HepG2 (cell line): ENCODE data around the gene MRPL38. TPM values are rescaled to one million over a fixed set of nuclear protein-coding genes. Genes with fewer than 3 reads are reported as not detected.

Experiments
- ADNP ChIP-seq: sonication (generic); formaldehyde crosslinking; IDR thresholded peaks from 2 replicates; pipeline ENCODE4 v1.4.0; 2020; ENCODE audit warnings: missing genetic modification reagents
- EHMT2 ChIP-seq: fragments of 200-600 bp; sonication (generic); IDR thresholded peaks from 2 replicates; pipeline ENCODE4 v1.7.0; 2017; ENCODE audit warnings: antibody characterized with exemption, low read depth, low read length, borderline replicate concordance
- ETV6 ChIP-seq: sonication (generic); formaldehyde crosslinking; conservative IDR thresholded peaks from 2 replicates; pipeline ENCODE4 v1.4.0; 2020; ENCODE audit warnings: missing genetic modification reagents
- HIC2 ChIP-seq: sonication (generic); formaldehyde crosslinking; IDR thresholded peaks from 2 replicates; pipeline ENCODE4 v1.9.0; 2022; ENCODE audit warnings: low read depth, missing genetic modification reagents
- KAT7 ChIP-seq: IDR thresholded peaks from 2 replicates; pipeline ENCODE4 v1.6.1; 2018; ENCODE audit warnings: borderline replicate concordance, missing compliant biosample characterization
- NFKB2 ChIP-seq: sonication (generic); formaldehyde crosslinking; IDR thresholded peaks from 2 replicates; pipeline ENCODE4 v1.4.0; 2020; ENCODE audit warnings: missing genetic modification reagents, borderline replicate concordance
- REXO4 ChIP-seq: sonication (generic); formaldehyde crosslinking; IDR thresholded peaks from 2 replicates; pipeline ENCODE4 v1.8.0; 2022; ENCODE audit warnings: missing genetic modification reagents, mild to moderate bottlenecking, borderline replicate concordance
- RXRA ChIP-seq: sonication (generic); formaldehyde crosslinking; IDR thresholded peaks from 2 replicates; pipeline ENCODE4 v1.5.1; 2020; ENCODE audit warnings: missing genetic modification reagents
- ZMYM2 ChIP-seq: sonication (generic); formaldehyde crosslinking; IDR thresholded peaks from 2 replicates; pipeline ENCODE4 v1.8.0; 2022; ENCODE audit warnings: mild to moderate bottlenecking, missing genetic modification reagents
- ZNF33B ChIP-seq: sonication (generic); formaldehyde crosslinking; IDR thresholded peaks from 2 replicates; pipeline ENCODE4 v1.5.1; 2020; ENCODE audit warnings: mild to moderate bottlenecking, missing genetic modification reagents
- ZNF414 ChIP-seq: sonication (generic); formaldehyde crosslinking; IDR thresholded peaks from 2 replicates; pipeline ENCODE4 v1.5.0; 2020; ENCODE audit warnings: missing genetic modification reagents
- ZNF44 ChIP-seq: sonication (generic); formaldehyde crosslinking; IDR thresholded peaks from 2 replicates; pipeline ENCODE4 v1.5.1; 2020; ENCODE audit warnings: mild to moderate bottlenecking, missing genetic modification reagents
- ZNF501 ChIP-seq: sonication (generic); formaldehyde crosslinking; IDR thresholded peaks from 2 replicates; pipeline ENCODE4 v1.5.1; 2020; ENCODE audit warnings: mild to moderate bottlenecking, moderate library complexity, missing genetic modification reagents
- ZNF639 ChIP-seq: conservative IDR thresholded peaks from 2 replicates; pipeline ENCODE4 v1.6.1; 2018; ENCODE audit warnings: missing genetic modification reagents
- ZNF710 ChIP-seq: sonication (generic); formaldehyde crosslinking; IDR thresholded peaks from 2 replicates; pipeline ENCODE4 v1.5.0; 2020; ENCODE audit warnings: mild to moderate bottlenecking, missing genetic modification reagents, borderline replicate concordance
- polyA plus RNA-seq, 8 experiments: library from polyadenylated mRNA; depleted of rRNA in 3 of 8; stranded (reverse) in 7 of 8; unstranded in 1 of 8; fragments of >200 nt; fragmentation: Illumina TruSeq in 4 of 8; extraction: Trizol in 4 of 8; gene quantifications; 2 replicates each; pipeline versions ENCODE4 v1.2.1 to v1.2.3, GENCODE V29; 2011 to 2016; ENCODE audit warnings: low read depth in 4 of 8, missing spikeins in 1 of 8, mixed read lengths in 1 of 8; ENCODE audit not compliant: insufficient read depth in 1 of 8
- total RNA-seq, 5 experiments: library from RNA; depleted of rRNA; stranded (reverse); fragments of >200 nt; fragmentation: Illumina TruSeq; extraction: Trizol; gene quantifications; 2 replicates each; pipeline ENCODE4 v1.2.3, GENCODE V29; 2016; ENCODE audit warnings: low read depth in 1 of 5
- TF ChIP-seq, protein P1 (sequence below): sonication (generic); formaldehyde crosslinking; conservative IDR thresholded peaks from 2 replicates; pipeline ENCODE4 v1.8.1; 2023; ENCODE audit warnings: missing genetic modification reagents
- TF ChIP-seq, protein P2 (sequence below): sonication (generic); formaldehyde crosslinking; IDR thresholded peaks from 2 replicates; pipeline ENCODE4 v1.9.0; 2022; ENCODE audit warnings: missing genetic modification reagents, mild to moderate bottlenecking, borderline replicate concordance
- TF ChIP-seq, protein P3 (sequence below): sonication (generic); formaldehyde crosslinking; IDR thresholded peaks from 2 replicates; pipeline ENCODE4 v1.5.1; 2020; ENCODE audit warnings: missing genetic modification reagents, mild to moderate bottlenecking, borderline replicate concordance

The MRPL38 gene
- total and polyA plus RNA-seq, 2 of the 13 experiments (the other 11 are each of a cell fraction or from before 2014, with no cell fraction given): 83.7 to 125 TPM

- TF ChIP-seq ZNF639 (CRISPR knock-in tag) (peak; percentile 62; the same call in 1 of the 2 replicates), ZNF414 (peak; percentile 48; the same call in 1 of the 2 replicates), ETV6 (CRISPR knock-in tag) (peak; percentile 20; the same call in 1 of the 2 replicates), HIC2 (peak; percentile 23; the same call in 1 of the 2 replicates), KAT7 (peak; percentile 14; the same call in 1 of the 2 replicates), REXO4 (CRISPR knock-in tag) (0 out of 2 replicates have a peak, but pooled peaks have one; percentile 58), ADNP (peak; percentile 82), NFKB2 (CRISPR knock-in tag) (peak; percentile 44; the same call in 1 of the 2 replicates), RXRA (CRISPR knock-in tag) (peak; percentile 30; the same call in 1 of the 2 replicates), ZNF33B (CRISPR knock-in tag) (peak; percentile 31; the same call in 1 of the 2 replicates), ZMYM2 (CRISPR knock-in tag) (peak; percentile 85; the same call in 1 of the 2 replicates), ZNF501 (CRISPR knock-in tag) (0 out of 2 replicates have a peak, but pooled peaks have one; percentile 26), ZNF44 (0 out of 2 replicates have a peak, but pooled peaks have one; percentile 48), ZNF710 (CRISPR knock-in tag) (peak; percentile 22; the same call in 1 of the 2 replicates), EHMT2 (0 out of 2 replicates have a peak, but pooled peaks have one; percentile 68)
- TF ChIP-seq, protein P1, sequence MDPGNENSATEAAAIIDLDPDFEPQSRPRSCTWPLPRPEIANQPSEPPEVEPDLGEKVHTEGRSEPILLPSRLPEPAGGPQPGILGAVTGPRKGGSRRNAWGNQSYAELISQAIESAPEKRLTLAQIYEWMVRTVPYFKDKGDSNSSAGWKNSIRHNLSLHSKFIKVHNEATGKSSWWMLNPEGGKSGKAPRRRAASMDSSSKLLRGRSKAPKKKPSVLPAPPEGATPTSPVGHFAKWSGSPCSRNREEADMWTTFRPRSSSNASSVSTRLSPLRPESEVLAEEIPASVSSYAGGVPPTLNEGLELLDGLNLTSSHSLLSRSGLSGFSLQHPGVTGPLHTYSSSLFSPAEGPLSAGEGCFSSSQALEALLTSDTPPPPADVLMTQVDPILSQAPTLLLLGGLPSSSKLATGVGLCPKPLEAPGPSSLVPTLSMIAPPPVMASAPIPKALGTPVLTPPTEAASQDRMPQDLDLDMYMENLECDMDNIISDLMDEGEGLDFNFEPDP (CRISPR knock-in tag): 0 out of 2 replicates have a peak, but pooled peaks have one; percentile 75
- TF ChIP-seq, protein P2, sequence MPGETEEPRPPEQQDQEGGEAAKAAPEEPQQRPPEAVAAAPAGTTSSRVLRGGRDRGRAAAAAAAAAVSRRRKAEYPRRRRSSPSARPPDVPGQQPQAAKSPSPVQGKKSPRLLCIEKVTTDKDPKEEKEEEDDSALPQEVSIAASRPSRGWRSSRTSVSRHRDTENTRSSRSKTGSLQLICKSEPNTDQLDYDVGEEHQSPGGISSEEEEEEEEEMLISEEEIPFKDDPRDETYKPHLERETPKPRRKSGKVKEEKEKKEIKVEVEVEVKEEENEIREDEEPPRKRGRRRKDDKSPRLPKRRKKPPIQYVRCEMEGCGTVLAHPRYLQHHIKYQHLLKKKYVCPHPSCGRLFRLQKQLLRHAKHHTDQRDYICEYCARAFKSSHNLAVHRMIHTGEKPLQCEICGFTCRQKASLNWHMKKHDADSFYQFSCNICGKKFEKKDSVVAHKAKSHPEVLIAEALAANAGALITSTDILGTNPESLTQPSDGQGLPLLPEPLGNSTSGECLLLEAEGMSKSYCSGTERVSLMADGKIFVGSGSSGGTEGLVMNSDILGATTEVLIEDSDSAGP (CRISPR knock-in tag): 0 out of 2 replicates have a peak, but pooled peaks have one; percentile 8
- TF ChIP-seq, protein P3, sequence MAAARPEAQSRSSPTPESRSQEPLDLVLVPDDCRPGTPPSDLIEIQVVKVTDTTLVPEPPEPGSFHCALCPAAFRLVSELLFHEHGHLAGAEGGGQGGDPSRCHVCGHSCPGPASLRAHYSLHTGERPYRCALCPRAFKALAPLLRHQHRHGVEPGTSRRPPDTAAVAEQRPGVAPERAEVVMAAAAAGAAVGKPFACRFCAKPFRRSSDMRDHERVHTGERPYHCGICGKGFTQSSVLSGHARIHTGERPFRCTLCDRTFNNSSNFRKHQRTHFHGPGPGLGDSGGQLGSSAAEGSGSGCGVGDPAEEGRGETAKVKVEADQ (CRISPR knock-in tag): 0 out of 2 replicates have a peak, but pooled peaks have one; percentile 12
Observed at GRCh38 chr17:75868730-75869281, 35.9 kb downstream of the MRPL38 start (continued).
